Hematopoietic multipotent progenitor cell treated with erythropoietin and hydrocortisone succinate and interleukin-3 and kit ligand, for 4 days (in vitro differentiated cells): ENCODE data around the gene MSI2.

ENCODE experiments used
- DNase-seq: peaks from one replicate; pipeline ENCODE4 v3.0.0-alpha.2; 2015

MSI2 gene

GRCh38 chr17:57567251-57567650, 310.9 kb downstream of the MSI2 start:
- no peak for DNase-seq

GRCh38 chr17:57568340-57568739, 312.0 kb downstream of the MSI2 start:
- DNase-seq: no peak

- no peak for DNase-seq
These were observed 312.7 kb downstream of the MSI2 start for GRCh38 chr17:57569021-57569420.

GRCh38 chr17:57569853-57570252, 313.5 kb downstream of the MSI2 start:
- DNase-seq: no peak

- DNase-seq: no peak
These were observed 314.5 kb downstream of the MSI2 start for GRCh38 chr17:57570724-57571344.

GRCh38 chr17:57572062-57572461, 315.7 kb downstream of the MSI2 start:
- DNase-seq: no peak

GRCh38 chr17:57572600-57572999, 316.3 kb downstream of the MSI2 start:
- no peak for DNase-seq

GRCh38 chr17:57574040-57574513, 317.8 kb downstream of the MSI2 start:
- no peak for DNase-seq

- DNase-seq: no peak
These were observed 320.4 kb downstream of the MSI2 start for GRCh38 chr17:57576744-57577143.

GRCh38 chr17:57577751-57578607, 321.7 kb downstream of the MSI2 start:
- DNase-seq: no peak

- DNase-seq: peak; percentile 30
These were observed 322.4 kb downstream of the MSI2 start for GRCh38 chr17:57578608-57579225.

- DNase-seq: no peak
These were observed 322.9 kb downstream of the MSI2 start for GRCh38 chr17:57579245-57579644.

GRCh38 chr17:57580055-57580739, 323.9 kb downstream of the MSI2 start:
- no peak for DNase-seq

GRCh38 chr17:57582881-57583756, 326.8 kb downstream of the MSI2 start:
- no peak for DNase-seq

GRCh38 chr17:57584050-57584551, 327.8 kb downstream of the MSI2 start:
- no peak for DNase-seq

GRCh38 chr17:57585341-57586195, 329.2 kb downstream of the MSI2 start:
- DNase-seq: no peak

GRCh38 chr17:57586196-57586740, 329.9 kb downstream of the MSI2 start:
- DNase-seq: no peak

GRCh38 chr17:57586742-57587141, 330.4 kb downstream of the MSI2 start:
- no peak for DNase-seq

GRCh38 chr17:57587193-57587969, 331.1 kb downstream of the MSI2 start:
- no peak for DNase-seq

- DNase-seq: no peak
These were observed 331.8 kb downstream of the MSI2 start for GRCh38 chr17:57588086-57588485.
